Measurements from ENCODE around the gene HNRNPH1.

The HNRNPH1 gene

GRCh38 chr5:179616002-179616594, 7.4 kb downstream of the HNRNPH1 start:
- Mint-ChIP-seq H3K27me3 (ENCODE audit: low read depth) (no peaks in the 10 kb centered on the region), H3K9me3 (no peaks in the 10 kb centered on the region), H3K27ac (no peak overlapping the region), H3K36me3 (ENCODE audit: low read depth) (peaks cover 87% of the 10 kb centered on the region), H3K4me3 (no peak overlapping the region), H3K4me1 (ENCODE audit: low read depth) (peaks cover 52% of the 10 kb centered on the region)
- no peak for DNase-seq (ENCODE audit: low spot score)

GRCh38 chr5:179615203-179615602, 8.3 kb downstream of the HNRNPH1 start:
- Mint-ChIP-seq H3K4me3 (no peak overlapping the region), H3K36me3 (ENCODE audit: low read depth) (peaks cover 87% of the 10 kb centered on the region), H3K27ac (peak overlapping the region; percentile 19)

GRCh38 chr5:179614745-179615144, 8.7 kb downstream of the HNRNPH1 start:
- Mint-ChIP-seq H3K27me3 (ENCODE audit: low read depth) (no peaks in the 10 kb centered on the region), H3K4me3 (no peak overlapping the region), H3K4me1 (ENCODE audit: low read depth) (peaks cover 45% of the 10 kb centered on the region), H3K9me3 (no peaks in the 10 kb centered on the region), H3K36me3 (ENCODE audit: low read depth) (peaks cover 87% of the 10 kb centered on the region), H3K27ac (peak overlapping the region; percentile 19)
- DNase-seq (ENCODE audit: low spot score): no peak

More at GRCh38 chr5:179615203-179615602, 8.3 kb downstream of the HNRNPH1 start:
- Mint-ChIP-seq H3K9me3 (no peaks in the 10 kb centered on the region), H3K27me3 (ENCODE audit: low read depth) (no peaks in the 10 kb centered on the region), H3K4me1 (ENCODE audit: low read depth) (peaks cover 45% of the 10 kb centered on the region)
- DNase-seq (ENCODE audit: low spot score): no peak

GRCh38 chr5:179613460-179614071, 9.9 kb downstream of the HNRNPH1 start:
- Mint-ChIP-seq H3K27ac (no peak overlapping the region), H3K27me3 (ENCODE audit: low read depth) (no peaks in the 10 kb centered on the region), H3K4me1 (ENCODE audit: low read depth) (peaks cover 46% of the 10 kb centered on the region), H3K9me3 (no peaks in the 10 kb centered on the region), H3K36me3 (ENCODE audit: low read depth) (peaks cover 84% of the 10 kb centered on the region), H3K4me3 (no peak overlapping the region)
- no peak for DNase-seq (ENCODE audit: low spot score)

GRCh38 chr5:179612577-179613459, 10.7 kb downstream of the HNRNPH1 start:
- Mint-ChIP-seq H3K36me3 (ENCODE audit: low read depth) (peaks cover 83% of the 10 kb centered on the region), H3K4me1 (ENCODE audit: low read depth) (peaks cover 50% of the 10 kb centered on the region), H3K9me3 (no peaks in the 10 kb centered on the region), H3K4me3 (no peak overlapping the region), H3K27ac (no peak overlapping the region), H3K27me3 (ENCODE audit: low read depth) (no peaks in the 10 kb centered on the region)
- DNase-seq (ENCODE audit: low spot score): no peak

- no peak overlapping the region for H3K4me3 Mint-ChIP-seq
- no peak overlapping the region for H3K27ac Mint-ChIP-seq
- H3K27me3 Mint-ChIP-seq (ENCODE audit: low read depth): no peaks in the 10 kb centered on the region
- peaks cover 41% of the 10 kb centered on the region for H3K4me1 Mint-ChIP-seq (ENCODE audit: low read depth)
- DNase-seq (ENCODE audit: low spot score): no peak
- peaks cover 73% of the 10 kb centered on the region for H3K36me3 Mint-ChIP-seq (ENCODE audit: low read depth)
- no peaks in the 10 kb centered on the region for H3K9me3 Mint-ChIP-seq
Measured at GRCh38 chr5:179610903-179611265, 12.6 kb downstream of the HNRNPH1 start.

GRCh38 chr5:179610109-179610902, 13.2 kb downstream of the HNRNPH1 start:
- no peak overlapping the region for H3K4me3 Mint-ChIP-seq
- H3K36me3 Mint-ChIP-seq (ENCODE audit: low read depth): peaks cover 74% of the 10 kb centered on the region
- no peaks in the 10 kb centered on the region for H3K9me3 Mint-ChIP-seq
- no peak for DNase-seq (ENCODE audit: low spot score)
- H3K27ac Mint-ChIP-seq: peak overlapping the region; percentile 78
- H3K27me3 Mint-ChIP-seq (ENCODE audit: low read depth): no peaks in the 10 kb centered on the region
- H3K4me1 Mint-ChIP-seq (ENCODE audit: low read depth): peaks cover 37% of the 10 kb centered on the region

- DNase-seq (ENCODE audit: low spot score): no peak
- Mint-ChIP-seq H3K27me3 (ENCODE audit: low read depth) (no peaks in the 10 kb centered on the region), H3K27ac (peak overlapping the region; percentile 78), H3K9me3 (no peaks in the 10 kb centered on the region), H3K4me1 (ENCODE audit: low read depth) (peaks cover 37% of the 10 kb centered on the region), H3K36me3 (ENCODE audit: low read depth) (peaks cover 73% of the 10 kb centered on the region), H3K4me3 (peak overlapping the region; percentile 33)
Measured at GRCh38 chr5:179609834-179610108, 13.7 kb downstream of the HNRNPH1 start.

- Mint-ChIP-seq H3K27ac (peak overlapping the region; percentile 77), H3K36me3 (ENCODE audit: low read depth) (peaks cover 56% of the 10 kb centered on the region), H3K4me3 (peak overlapping the region; percentile 59), H3K9me3 (no peaks in the 10 kb centered on the region), H3K4me1 (ENCODE audit: low read depth) (peaks cover 31% of the 10 kb centered on the region), H3K27me3 (ENCODE audit: low read depth) (no peaks in the 10 kb centered on the region)
- DNase-seq (ENCODE audit: low spot score): peak; percentile 40
Measured at GRCh38 chr5:179608131-179608581, 15.3 kb downstream of the HNRNPH1 start.

GRCh38 chr5:179607160-179607931, 16.1 kb downstream of the HNRNPH1 start:
- Mint-ChIP-seq H3K27me3 (ENCODE audit: low read depth) (no peaks in the 10 kb centered on the region), H3K27ac (peak overlapping the region; percentile 77), H3K9me3 (no peaks in the 10 kb centered on the region), H3K36me3 (ENCODE audit: low read depth) (peaks cover 52% of the 10 kb centered on the region), H3K4me1 (ENCODE audit: low read depth) (peaks cover 26% of the 10 kb centered on the region), H3K4me3 (peak overlapping the region; percentile 18)
- DNase-seq (ENCODE audit: low spot score): no peak

GRCh38 chr5:179606910-179607159, 16.6 kb downstream of the HNRNPH1 start:
- Mint-ChIP-seq H3K36me3 (ENCODE audit: low read depth) (peaks cover 50% of the 10 kb centered on the region), H3K9me3 (no peaks in the 10 kb centered on the region), H3K27ac (no peak overlapping the region), H3K27me3 (ENCODE audit: low read depth) (no peaks in the 10 kb centered on the region), H3K4me1 (ENCODE audit: low read depth) (peaks cover 25% of the 10 kb centered on the region), H3K4me3 (no peak overlapping the region)
- DNase-seq (ENCODE audit: low spot score): no peak

- peaks cover 47% of the 10 kb centered on the region for H3K36me3 Mint-ChIP-seq (ENCODE audit: low read depth)
- no peak overlapping the region for H3K27ac Mint-ChIP-seq
- no peak overlapping the region for H3K4me3 Mint-ChIP-seq
- no peaks in the 10 kb centered on the region for H3K27me3 Mint-ChIP-seq (ENCODE audit: low read depth)
- peaks cover 24% of the 10 kb centered on the region for H3K4me1 Mint-ChIP-seq (ENCODE audit: low read depth)
- H3K9me3 Mint-ChIP-seq: no peaks in the 10 kb centered on the region
- no peak for DNase-seq (ENCODE audit: low spot score)
Measured at GRCh38 chr5:179606071-179606909, 17.2 kb downstream of the HNRNPH1 start.

Measured in T-helper 2 cell treated with Interferon-gamma antibody and Interleukin-4, amounts not matched to agents 5 μg/mL and 100 μg/mL, for 36 hours (primary cell).